Measurements from ENCODE around the gene MRGPRG.

Gene MRGPRG

GRCh38 chr11:3174387-3174786, 44.2 kb downstream of the MRGPRG start:
- no peaks in the 10 kb centered on the region for H3K4me1 ChIP-seq (ENCODE audit: insufficient read depth, low read length, severe bottlenecking)
- H2AFZ ChIP-seq (ENCODE audit: low read length) = no peak overlapping the region
- H3K79me2 ChIP-seq (ENCODE audit: insufficient read depth, low read length) = no peaks in the 10 kb centered on the region
- no peak overlapping the region for H3K4me2 ChIP-seq (ENCODE audit: low read length)
- no peak overlapping the region for H3K27ac ChIP-seq (ENCODE audit: low read depth, low read length, poor library complexity, severe bottlenecking)
- H3F3A ChIP-seq (ENCODE audit: insufficient read depth, low read length) = no peaks in the 10 kb centered on the region
- 0 out of 2 replicates have a peak, but pooled peaks cover 5% of the 10 kb centered on the region for H3K27me3 ChIP-seq (ENCODE audit: insufficient read depth, low read length)
- TF ChIP-seq EZH2 (IDR thresholded peaks at IDR 0.05; ENCODE audit: borderline replicate concordance, low read length) = no peak
- no peak for TF ChIP-seq CTCF (IDR thresholded peaks at IDR 0.05; ENCODE audit: low read length)
- H4K20me1 ChIP-seq (ENCODE audit: insufficient read depth, low read length) = no peaks in the 10 kb centered on the region
- peaks cover 8% of the 10 kb centered on the region; the same call in 1 of the 2 replicates for H3K9me3 ChIP-seq (ENCODE audit: low read length)
- H3K36me3 ChIP-seq (ENCODE audit: insufficient read depth, low read length) = no peaks in the 10 kb centered on the region
- H3K9me2 ChIP-seq (ENCODE audit: low read depth, low read length) = no peaks in the 10 kb centered on the region
- H3K9ac ChIP-seq (ENCODE audit: low read length) = no peak overlapping the region
- no peak overlapping the region for H3K4me3 ChIP-seq (ENCODE audit: low read depth, low read length, poor library complexity, severe bottlenecking)

GRCh38 chr11:3173795-3174194, 44.8 kb downstream of the MRGPRG start:
- H3K36me3 ChIP-seq (ENCODE audit: insufficient read depth, low read length) = no peaks in the 10 kb centered on the region
- no peak overlapping the region for H3K27ac ChIP-seq (ENCODE audit: low read depth, low read length, poor library complexity, severe bottlenecking)
- TF ChIP-seq EZH2 (IDR thresholded peaks at IDR 0.05; ENCODE audit: borderline replicate concordance, low read length) (no peak), CTCF (IDR thresholded peaks at IDR 0.05; ENCODE audit: low read length) (no peak)
- H3K9me2 ChIP-seq (ENCODE audit: low read depth, low read length) = no peaks in the 10 kb centered on the region
- 0 out of 2 replicates have a peak, but pooled peaks cover 5% of the 10 kb centered on the region for H3K27me3 ChIP-seq (ENCODE audit: insufficient read depth, low read length)
- no peak overlapping the region for H2AFZ ChIP-seq (ENCODE audit: low read length)
- H3K4me3 ChIP-seq (ENCODE audit: low read depth, low read length, poor library complexity, severe bottlenecking) = no peak overlapping the region
- no peaks in the 10 kb centered on the region for H3K4me1 ChIP-seq (ENCODE audit: insufficient read depth, low read length, severe bottlenecking)
- no peaks in the 10 kb centered on the region for H3K79me2 ChIP-seq (ENCODE audit: insufficient read depth, low read length)
- H3F3A ChIP-seq (ENCODE audit: insufficient read depth, low read length) = no peaks in the 10 kb centered on the region
- no peak overlapping the region for H3K9ac ChIP-seq (ENCODE audit: low read length)
- peaks cover 8% of the 10 kb centered on the region; the same call in 1 of the 2 replicates for H3K9me3 ChIP-seq (ENCODE audit: low read length)
- H3K4me2 ChIP-seq (ENCODE audit: low read length) = no peak overlapping the region
- no peaks in the 10 kb centered on the region for H4K20me1 ChIP-seq (ENCODE audit: insufficient read depth, low read length)

- Histone ChIP-seq H3K9ac (ENCODE audit: low read length) (no peak overlapping the region), H2AFZ (ENCODE audit: low read length) (no peak overlapping the region), H3K79me2 (ENCODE audit: insufficient read depth, low read length) (no peaks in the 10 kb centered on the region), H4K20me1 (ENCODE audit: insufficient read depth, low read length) (no peaks in the 10 kb centered on the region), H3F3A (ENCODE audit: insufficient read depth, low read length) (no peaks in the 10 kb centered on the region), H3K9me2 (ENCODE audit: low read depth, low read length) (no peaks in the 10 kb centered on the region), H3K4me2 (ENCODE audit: low read length) (no peak overlapping the region), H3K4me1 (ENCODE audit: insufficient read depth, low read length, severe bottlenecking) (no peaks in the 10 kb centered on the region), H3K36me3 (ENCODE audit: insufficient read depth, low read length) (no peaks in the 10 kb centered on the region), H3K27ac (ENCODE audit: low read depth, low read length, poor library complexity, severe bottlenecking) (no peak overlapping the region), H3K4me3 (ENCODE audit: low read depth, low read length, poor library complexity, severe bottlenecking) (no peak overlapping the region), H3K9me3 (ENCODE audit: low read length) (peaks cover 8% of the 10 kb centered on the region; the same call in 1 of the 2 replicates), H3K27me3 (ENCODE audit: insufficient read depth, low read length) (0 out of 2 replicates have a peak, but pooled peaks cover 5% of the 10 kb centered on the region)
- TF ChIP-seq EZH2 (IDR thresholded peaks at IDR 0.05; ENCODE audit: borderline replicate concordance, low read length) (no peak), CTCF (IDR thresholded peaks at IDR 0.05; ENCODE audit: low read length) (no peak)
These were observed 46.6 kb downstream of the MRGPRG start for GRCh38 chr11:3171931-3172560.
